GM21367 (cell line): ENCODE measurements around the gene SLC18A2.
A peak's percentile ranks its signal among the peaks of the same experiment; 100 is the strongest.
"Not testable (repeated sequence)": the region's sequence is repeated elsewhere in the genome, so short reads cannot be mapped to it uniquely, and the experiment has no call there.

Source experiments
- ATAC-seq: cut with Tn5 transposase; IDR thresholded peaks from one replicate; pipeline ENCODE4 v1.9.1; 2021; ENCODE audit not compliant: unreplicated experiment

The SLC18A2 gene

GRCh38 chr10:117240621-117241529 is at the start of gene SLC18A2:
SLC18A2 (plus strand) TSS chr10:117241114; CDS start chr10:117241694, 580 bp downstream.
- no peak for ATAC-seq

- no peak for ATAC-seq
Observed at GRCh38 chr10:117197189-117197588, 43.7 kb upstream of the SLC18A2 start, which contains the start of gene KCNK18. KCNK18 (plus strand) TSS chr10:117197489; CDS start chr10:117197489, 0 bp downstream.

GRCh38 chr10:117198088-117198487 is 42.8 kb upstream of the SLC18A2 start:
- ATAC-seq = no peak

GRCh38 chr10:117201826-117202225 is 39.1 kb upstream of the SLC18A2 start:
- no peak for ATAC-seq

- ATAC-seq = no peak
Observed at GRCh38 chr10:117204316-117204715, 36.6 kb upstream of the SLC18A2 start.

- ATAC-seq = no peak
Observed at GRCh38 chr10:117212176-117212575, 28.7 kb upstream of the SLC18A2 start.

GRCh38 chr10:117214401-117214800 is 26.5 kb upstream of the SLC18A2 start:
- ATAC-seq = no peak

GRCh38 chr10:117215079-117215478 is 25.8 kb upstream of the SLC18A2 start:
- no peak for ATAC-seq

GRCh38 chr10:117216028-117216427 is 24.9 kb upstream of the SLC18A2 start:
- ATAC-seq = no peak

- peak; percentile 87 for ATAC-seq
Observed at GRCh38 chr10:117216611-117217195, 24.2 kb upstream of the SLC18A2 start.

GRCh38 chr10:117217196-117217761 is 23.6 kb upstream of the SLC18A2 start:
- peak; percentile 42 for ATAC-seq

GRCh38 chr10:117218654-117219053 is 22.3 kb upstream of the SLC18A2 start:
- no peak for ATAC-seq

GRCh38 chr10:117221156-117221711 is 19.7 kb upstream of the SLC18A2 start:
- no peak for ATAC-seq

- no peak for ATAC-seq
Observed at GRCh38 chr10:117222552-117222951, 18.4 kb upstream of the SLC18A2 start.

- ATAC-seq = no peak
Observed at GRCh38 chr10:117222976-117223692, 17.8 kb upstream of the SLC18A2 start.

GRCh38 chr10:117223693-117224430 is 17.1 kb upstream of the SLC18A2 start:
- no peak for ATAC-seq

GRCh38 chr10:117224881-117225280 is 16.0 kb upstream of the SLC18A2 start:
- ATAC-seq = no peak

GRCh38 chr10:117226813-117227451 is 14.0 kb upstream of the SLC18A2 start:
- ATAC-seq = peak; percentile 55

GRCh38 chr10:117228210-117228609 is 12.7 kb upstream of the SLC18A2 start:
- ATAC-seq = no peak

GRCh38 chr10:117230107-117230506 is 10.8 kb upstream of the SLC18A2 start:
- not testable (repeated sequence) for ATAC-seq
